ENCODE measurements around the gene NPAS3.

- no peak for TF ChIP-seq CTCF (IDR thresholded peaks at IDR 0.05; ENCODE audit: low read length)
- TF ChIP-seq EZH2 (optimal IDR thresholded peaks at IDR 0.05; ENCODE audit: low read depth, low read length) = no peak
Measured at GRCh38 chr14:33505266-33505962, 566.7 kb downstream of the NPAS3 start.
